B cell (primary cell): Measurements from ENCODE around the gene SSPN.

Source experiments
- CTCF ChIP-seq: fragments of 200-600 bp; IDR thresholded peaks from one replicate; pipeline ENCODE4 v1.8.0; 2022; ENCODE audit warnings: antibody characterized with exemption, mild to moderate bottlenecking
- EZH2 ChIP-seq: IDR thresholded peaks from 2 replicates; pipeline ENCODE4 v1.6.1; 2012; ENCODE audit warnings: borderline replicate concordance, low read depth, mild to moderate bottlenecking, moderate library complexity, low read length; ENCODE audit not compliant: insufficient read depth, poor library complexity, severe bottlenecking

- TF ChIP-seq CTCF (no peak), EZH2 (no peak)
These were observed 38.4 kb upstream of the SSPN start for GRCh38 chr12:26157001-26157400.
